ENCODE measurements around the gene TMCO1.
"Not testable (repeated sequence)": the region's sequence is repeated elsewhere in the genome, so short reads cannot be mapped to it uniquely, and the experiment has no call there.

TMCO1 gene

GRCh38 chr1:165768513-165769394, at the start of gene TMCO1:
TSS of gene TMCO1 (minus strand) at chr1:165768868. CDS start at chr1:165768751, 117 bp downstream.
- peak; percentile 97 for DNase-seq (ENCODE audit: low read depth in 2 of 2)

- no peak for DNase-seq (ENCODE audit: low read depth in 2 of 2)
Measured at GRCh38 chr1:165816826-165817497, 48.3 kb upstream of the TMCO1 start.

- DNase-seq (ENCODE audit: low read depth in 2 of 2) = no peak
Measured at GRCh38 chr1:165816157-165816556, 47.5 kb upstream of the TMCO1 start.

GRCh38 chr1:165815725-165816124, 47.1 kb upstream of the TMCO1 start:
- DNase-seq (ENCODE audit: low read depth in 2 of 2) = no peak

- DNase-seq (ENCODE audit: low read depth in 2 of 2) = no peak
Measured at GRCh38 chr1:165807613-165808012, 38.9 kb upstream of the TMCO1 start.

GRCh38 chr1:165804513-165804912, 35.8 kb upstream of the TMCO1 start:
- DNase-seq (ENCODE audit: low read depth in 2 of 2) = not testable (repeated sequence)

- DNase-seq (ENCODE audit: low read depth in 2 of 2) = no peak
Measured at GRCh38 chr1:165799387-165799786, 30.7 kb upstream of the TMCO1 start.

GRCh38 chr1:165795894-165796293, 27.2 kb upstream of the TMCO1 start:
- no peak for DNase-seq (ENCODE audit: low read depth in 2 of 2)

- DNase-seq (ENCODE audit: low read depth in 2 of 2) = no peak
Measured at GRCh38 chr1:165793951-165794350, 25.3 kb upstream of the TMCO1 start.

- DNase-seq (ENCODE audit: low read depth in 2 of 2) = no peak
Measured at GRCh38 chr1:165787741-165788140, 19.1 kb upstream of the TMCO1 start.

- not testable (repeated sequence) for DNase-seq (ENCODE audit: low read depth in 2 of 2)
Measured at GRCh38 chr1:165783519-165783918, 14.9 kb upstream of the TMCO1 start.

- DNase-seq (ENCODE audit: low read depth in 2 of 2) = not testable (repeated sequence)
Measured at GRCh38 chr1:165778197-165778596, 9.5 kb upstream of the TMCO1 start.

- DNase-seq (ENCODE audit: low read depth in 2 of 2) = peak; percentile 12 to 26
Measured at GRCh38 chr1:165773324-165773965, 4.8 kb upstream of the TMCO1 start.

GRCh38 chr1:165772739-165773138, 4.1 kb upstream of the TMCO1 start:
- DNase-seq (ENCODE audit: low read depth in 2 of 2) = no peak

- no peak for DNase-seq (ENCODE audit: low read depth in 2 of 2)
Measured at GRCh38 chr1:165764277-165764676, 4.4 kb downstream of the TMCO1 start.

- no peak for DNase-seq (ENCODE audit: low read depth in 2 of 2)
Measured at GRCh38 chr1:165763442-165763841, 5.2 kb downstream of the TMCO1 start.

GRCh38 chr1:165762725-165763124, 5.9 kb downstream of the TMCO1 start:
- no peak for DNase-seq (ENCODE audit: low read depth in 2 of 2)

GRCh38 chr1:165759095-165759494, 9.6 kb downstream of the TMCO1 start:
- DNase-seq (ENCODE audit: low read depth in 2 of 2) = no peak

GRCh38 chr1:165755393-165756010, 13.2 kb downstream of the TMCO1 start:
- no peak for DNase-seq (ENCODE audit: low read depth in 2 of 2)

- DNase-seq (ENCODE audit: low read depth in 2 of 2) = no peak
Measured at GRCh38 chr1:165753934-165754333, 14.7 kb downstream of the TMCO1 start.

GRCh38 chr1:165748550-165748949, 20.1 kb downstream of the TMCO1 start:
- DNase-seq (ENCODE audit: low read depth in 2 of 2) = no peak
